HG03469 (cell line): Measurements from ENCODE around the gene L3MBTL1.
A peak's percentile ranks its signal among the peaks of the same experiment; 100 is the strongest.
"Not testable (repeated sequence)": the region's sequence is repeated elsewhere in the genome, so short reads cannot be mapped to it uniquely, and the experiment has no call there.

ENCODE experiments used
- ATAC-seq: cut with Tn5 transposase; IDR thresholded peaks from one replicate; pipeline ENCODE4 v1.9.1; 2021; ENCODE audit warnings: mild to moderate bottlenecking, moderate library complexity, moderate number of reproducible peaks; ENCODE audit not compliant: unreplicated experiment

L3MBTL1 gene

DNA sequence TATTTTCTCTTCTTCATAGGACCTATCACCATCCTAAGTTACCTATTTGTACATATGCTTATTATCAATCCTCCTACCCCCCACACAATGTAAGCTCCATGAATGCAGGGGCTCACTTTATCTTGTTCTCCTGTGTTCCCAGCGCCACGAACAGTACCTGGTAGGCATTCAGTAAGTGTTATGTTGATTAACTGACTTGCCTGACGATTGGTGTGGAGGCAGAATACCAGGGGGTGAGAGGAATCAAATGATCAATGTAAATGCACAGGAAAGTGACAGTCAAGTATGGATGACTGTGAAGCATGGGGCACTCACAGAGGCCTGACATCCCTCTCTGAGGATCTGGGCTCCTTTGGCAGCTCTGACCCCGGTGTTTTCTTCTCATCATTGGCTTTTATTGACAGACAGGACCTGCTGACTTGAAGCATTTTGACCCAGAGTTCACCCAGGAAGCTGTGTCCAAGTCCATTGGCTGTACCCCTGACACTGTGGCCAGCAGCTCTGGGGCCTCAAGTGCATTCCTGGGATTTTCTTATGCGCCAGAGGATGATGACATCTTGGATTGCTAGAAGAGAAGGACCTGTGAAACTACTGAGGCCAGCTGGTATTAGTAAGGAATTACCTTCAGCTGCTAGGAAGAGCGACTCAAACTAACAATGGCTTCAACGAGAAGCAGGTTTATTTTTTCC lies 77.1 kb downstream of the L3MBTL1 start:
- ATAC-seq: no peak

DNA sequence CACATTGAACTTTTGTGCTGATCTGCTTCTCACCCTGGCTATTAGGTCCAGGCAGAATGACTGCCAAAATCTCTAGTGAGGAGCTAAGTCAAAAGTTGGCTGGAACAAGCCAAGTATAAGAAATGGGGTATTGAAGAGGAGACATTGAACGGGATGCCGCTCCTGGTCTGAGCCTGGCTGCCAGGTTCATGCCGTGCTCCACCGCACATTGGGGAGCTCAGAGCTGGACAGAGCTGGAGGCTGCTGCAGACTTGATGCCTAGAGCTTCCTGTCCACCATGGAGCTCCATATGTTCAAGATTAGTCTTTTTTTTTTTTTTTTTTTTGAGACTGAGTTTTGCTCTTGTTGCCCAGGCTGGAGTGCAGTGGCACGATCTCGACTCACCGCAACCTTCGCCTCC lies 79.1 kb downstream of the L3MBTL1 start:
- ATAC-seq: no peak

GRCh38 chr20:43588526-43588925 lies 81.0 kb downstream of the L3MBTL1 start:
- ATAC-seq: not testable (repeated sequence)

- no peak for ATAC-seq
These were observed 82.5 kb downstream of the L3MBTL1 start for GRCh38 chr20:43590036-43590391.

DNA sequence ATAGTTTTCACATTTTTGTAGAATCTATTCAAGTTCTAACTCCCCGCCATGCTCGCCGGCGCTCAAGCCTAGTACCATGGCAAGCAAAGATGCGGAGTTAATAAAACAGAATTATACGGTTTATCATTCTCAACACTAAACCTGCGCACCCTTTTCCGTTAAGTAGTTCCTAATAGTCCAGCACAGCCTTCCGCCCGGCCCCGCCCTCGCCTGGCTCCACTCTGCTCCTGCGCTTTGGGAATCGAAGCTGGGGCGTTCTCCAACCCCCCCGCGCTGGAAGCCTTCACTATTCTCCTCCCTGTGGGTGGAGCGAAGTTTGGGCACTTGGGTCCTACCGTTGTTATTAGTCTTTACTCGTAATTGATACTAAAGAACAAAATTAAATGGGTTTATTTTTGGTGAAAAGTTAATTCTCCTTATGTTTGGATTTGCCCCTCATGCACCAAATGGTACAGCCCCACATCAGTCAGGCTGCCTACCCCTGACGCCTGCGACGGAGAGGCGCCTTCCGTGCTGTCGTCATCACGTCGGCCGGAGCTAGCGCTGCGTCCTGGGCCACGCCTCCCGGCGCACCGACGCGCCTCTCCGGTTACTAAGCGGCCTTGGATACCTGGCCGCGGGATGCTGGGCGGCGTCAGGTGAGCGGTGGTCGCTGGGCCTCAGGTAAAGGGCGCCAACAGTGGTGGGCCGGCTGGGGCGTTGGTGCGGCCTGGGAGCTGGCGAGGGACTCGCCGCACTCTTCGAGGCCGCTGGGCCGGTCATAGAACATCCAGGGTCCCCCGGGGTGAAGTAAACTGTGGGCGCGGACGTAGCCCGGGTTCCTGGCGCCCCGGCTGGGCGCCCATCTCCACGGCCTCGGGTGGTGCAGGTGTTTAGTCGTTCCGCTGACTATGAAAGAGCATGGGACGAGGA lies 83.2 kb downstream of the L3MBTL1 start, which contains the start of gene IFT52:
TSS of gene IFT52 (plus strand) at position 546 of the 912 bp plus-strand sequence. CDS start 3,762 bp downstream, outside the sequence.
- ATAC-seq: peak; percentile 99
